ENCODE data around the gene RNF208.

RNF208 gene

DNA sequence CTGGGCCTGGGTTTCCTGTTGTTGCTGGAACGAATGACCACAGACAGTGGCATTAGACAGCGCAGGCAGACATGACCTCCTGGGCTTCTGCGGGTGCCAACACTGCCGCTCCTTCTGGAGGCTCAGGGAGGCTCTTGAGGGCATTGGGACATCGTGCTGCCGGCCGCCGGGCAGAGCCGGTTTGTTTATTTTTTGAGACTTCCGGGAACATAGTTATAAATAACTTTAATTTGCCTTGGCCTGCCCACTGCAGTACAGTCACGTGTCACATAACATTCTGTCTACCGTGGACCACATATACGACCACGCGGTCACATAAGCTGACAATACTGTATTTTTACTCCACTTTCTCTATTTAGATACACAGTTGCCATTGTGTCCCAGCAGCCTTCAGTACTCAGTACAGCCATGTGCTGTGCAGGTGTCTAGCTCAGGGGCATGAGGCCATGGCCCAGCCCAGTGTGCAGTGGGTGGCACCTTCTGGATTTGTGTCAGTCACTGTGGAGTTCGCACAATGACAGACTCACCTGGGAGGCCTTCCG is 47.3 kb upstream of the RNF208 start:
- Histone ChIP-seq H3K4me1 (ENCODE audit: control insufficient read depth, insufficient read depth, low read length) (no peaks in the 10 kb centered on the region), H3K9me3 (ENCODE audit: control insufficient read depth, insufficient read depth, low read depth, low read length) (no peaks in the 10 kb centered on the region), H3K27ac (ENCODE audit: extremely low read depth, low read depth, low read length) (no peak overlapping the region), H3K4me3 (ENCODE audit: low read depth, low read length) (no peak overlapping the region), H3K36me3 (ENCODE audit: control insufficient read depth in 2 of 2, insufficient read depth in 1 of 2, low read length in 2 of 2) (peaks cover 0 to 67% of the 10 kb centered on the region in 2 experiments; a peak in 2 of 3 replicates)
- TF ChIP-seq YY2 (tag by site-specific recombination; IDR thresholded peaks at IDR 0.05) (no peak), ZNF26 (tag by site-specific recombination; IDR thresholded peaks at IDR 0.05) (no peak), OSR2 (tag by site-specific recombination; IDR thresholded peaks at IDR 0.05) (peak; percentile 54), ZEB2 (tag by site-specific recombination; IDR thresholded peaks at IDR 0.05) (no peak), ZNF513 (tag by site-specific recombination; IDR thresholded peaks at IDR 0.05) (no peak), ZNF157 (tag by site-specific recombination; IDR thresholded peaks at IDR 0.05) (no peak), ATF2 (tag by site-specific recombination; IDR thresholded peaks at IDR 0.05; ENCODE audit: low read depth) (no peak)
- ChIA-PET POLR2A (interaction anchor here (1.0 kb wide), 1 partner anchor 10 kb away, joined by 3 read pairs; no protein-coding TSS in a partner anchor), CTCF (interaction anchor here (0.5 to 2.1 kb wide), 3 partner anchors 32 to 481 kb away, joined by 3 to 11 read pairs (median 4); no protein-coding TSS in a partner anchor)

DNA sequence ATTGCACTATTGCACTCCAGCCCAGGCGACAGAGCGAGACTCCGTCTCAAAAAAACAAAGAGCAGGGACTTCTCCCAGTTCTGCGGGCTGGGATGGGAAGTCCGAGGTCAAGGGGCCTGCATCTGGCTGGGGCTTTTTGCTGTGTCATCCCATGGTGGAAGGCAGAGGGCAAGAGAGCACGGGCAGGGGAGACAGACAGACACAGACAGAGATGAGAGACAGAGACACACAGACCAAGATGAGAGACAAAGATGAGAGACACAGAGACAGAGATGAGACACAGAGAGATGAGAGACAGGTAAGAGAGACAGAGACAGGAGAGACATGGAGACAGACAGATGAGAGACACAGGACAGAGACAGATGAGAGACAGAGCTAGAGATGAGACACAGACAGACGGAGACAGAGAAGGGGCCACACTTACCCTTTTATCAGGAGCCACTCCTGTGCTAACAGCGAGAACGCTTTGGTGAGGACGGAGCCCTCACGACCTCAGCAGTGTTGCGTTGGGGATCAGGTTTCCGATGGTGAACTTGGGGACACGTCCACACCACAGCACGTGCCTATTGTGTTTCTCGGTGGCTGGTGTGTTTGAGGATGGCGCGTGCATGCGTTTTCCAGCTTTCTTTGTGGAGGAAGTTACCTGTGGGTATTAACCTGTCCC is 46.6 kb upstream of the RNF208 start:
- H3K9me3 ChIP-seq (ENCODE audit: control insufficient read depth, insufficient read depth, low read depth, low read length): no peaks in the 10 kb centered on the region
- H3K4me1 ChIP-seq (ENCODE audit: control insufficient read depth, insufficient read depth, low read length): no peaks in the 10 kb centered on the region
- no peak overlapping the region for H3K27ac ChIP-seq (ENCODE audit: extremely low read depth, low read depth, low read length)
- ChIA-PET POLR2A (interaction anchor here (1.0 to 10.1 kb wide), 2 partner anchors 10 to 27 kb away, joined by 3 to 103 read pairs; partner anchors contain the start of gene TUBB4B), CTCF (interaction anchor here (0.5 to 2.1 kb wide), 3 partner anchors 13 to 480 kb away, joined by 3 to 11 read pairs (median 3); no protein-coding TSS in a partner anchor)
- H3K36me3 ChIP-seq (ENCODE audit: control insufficient read depth in 2 of 2, insufficient read depth in 1 of 2, low read length in 2 of 2): peaks cover 0 to 69% of the 10 kb centered on the region in 2 experiments; a peak in 2 of 3 replicates
- H3K4me3 ChIP-seq (ENCODE audit: low read depth, low read length): no peak overlapping the region
- no peak for TF ChIP-seq ZNF660 (tag by site-specific recombination; IDR thresholded peaks at IDR 0.05)
- no peak for TF ChIP-seq HOXA7 (CRISPR knock-in tag; IDR thresholded peaks at IDR 0.05; ENCODE audit: borderline replicate concordance)
- no peak for TF ChIP-seq ZFHX2 (tag by site-specific recombination; conservative IDR thresholded peaks at IDR 0.05)
- no peak for TF ChIP-seq ZBTB10 (tag by site-specific recombination; IDR thresholded peaks at IDR 0.05)
- TF ChIP-seq ZNF548 (tag by site-specific recombination; IDR thresholded peaks at IDR 0.05): no peak
- TF ChIP-seq SALL2 (tag by site-specific recombination; IDR thresholded peaks at IDR 0.05; ENCODE audit: borderline replicate concordance): no peak
- no peak for TF ChIP-seq ZNF639 (tag by site-specific recombination; IDR thresholded peaks at IDR 0.05)
- no peak for TF ChIP-seq ZNF664 (tag by site-specific recombination; IDR thresholded peaks at IDR 0.05)
- no peak for TF ChIP-seq GLIS2 (tag by site-specific recombination; IDR thresholded peaks at IDR 0.05)
- TF ChIP-seq ZXDB (tag by site-specific recombination; IDR thresholded peaks at IDR 0.05): no peak
- TF ChIP-seq ZNF140 (tag by site-specific recombination; IDR thresholded peaks at IDR 0.05): no peak
- TF ChIP-seq ZNF248 (tag by site-specific recombination; IDR thresholded peaks at IDR 0.05): no peak
- no peak for TF ChIP-seq ZNF416 (tag by site-specific recombination; IDR thresholded peaks at IDR 0.05)
- no peak for TF ChIP-seq ZNF658 (tag by site-specific recombination; IDR thresholded peaks at IDR 0.05)
- TF ChIP-seq ZNF48 (tag by site-specific recombination; IDR thresholded peaks at IDR 0.05): peak; percentile 61; the same call in 1 of the 2 replicates
- TF ChIP-seq KLF1 (tag by site-specific recombination; IDR thresholded peaks at IDR 0.05): 0 out of 2 replicates have a peak, but pooled peaks have one; percentile 15
- no peak for TF ChIP-seq ZNF366 (tag by site-specific recombination; conservative IDR thresholded peaks at IDR 0.05)
- TF ChIP-seq ZNF133 (tag by site-specific recombination; IDR thresholded peaks at IDR 0.05): no peak
- no peak for TF ChIP-seq ZNF423 (tag by site-specific recombination; IDR thresholded peaks at IDR 0.05)
- no peak for TF ChIP-seq KLF10 (tag by site-specific recombination; IDR thresholded peaks at IDR 0.05)

Data from HEK293 (cell line).